Thoracic aorta (tissue), 2 donors: Measurements from ENCODE around the gene RHOC. TPM values are rescaled to one million over a fixed set of nuclear protein-coding genes. Genes with fewer than 3 reads are reported as not detected.

Source experiments
- ATAC-seq: fragments of 150-250 bp; one replicate; pipeline ENCODE4 v1.8.0; 2017; ENCODE audit warnings: low read depth; ENCODE audit not compliant: insufficient number of reproducible peaks, low FRiP score
- DNase-seq: peaks from one replicate; pipeline ENCODE4 v3.0.0-alpha.2; 2020; ENCODE audit warnings: low spot score
- H3K27ac ChIP-seq, 2 donors: fragments of 200-600 bp; sonication (generic); 1 replicate in 1 of 2; 2 replicates in 1 of 2; pipeline ENCODE4 v1.5.1; 2016; ENCODE audit warnings: mild to moderate bottlenecking in 2 of 2, moderate library complexity in 2 of 2
- H3K27me3 ChIP-seq: fragments of 200-600 bp; sonication (generic); replicated peaks from 2 replicates; pipeline ENCODE4 v1.6.0; 2016; ENCODE audit warnings: mild to moderate bottlenecking; ENCODE audit not compliant: insufficient read depth
- H3K36me3 ChIP-seq: fragments of 200-600 bp; sonication (generic); one replicate; pipeline ENCODE4 v1.5.1; 2016
- H3K4me1 ChIP-seq, 2 donors: fragments of 200-600 bp; sonication (generic); 1 replicate in 1 of 2; 2 replicates in 1 of 2; pipeline versions ENCODE4 v1.5.1 to v1.6.0; 2016; ENCODE audit warnings: low read depth in 2 of 2, mild to moderate bottlenecking in 1 of 2; ENCODE audit not compliant: control insufficient read depth in 1 of 2
- H3K4me3 ChIP-seq: fragments of 200-600 bp; sonication (generic); 2 replicates; pipeline ENCODE4 v1.5.1; 2016; ENCODE audit warnings: mild to moderate bottlenecking
- H3K9me3 ChIP-seq: fragments of 200-600 bp; sonication (generic); 2 replicates; pipeline ENCODE4 v1.5.1; 2016
- CTCF ChIP-seq: fragments of 200-600 bp; sonication (generic); IDR thresholded peaks from one replicate; pipeline ENCODE4 v1.5.1; 2019; ENCODE audit warnings: antibody characterized with exemption
- total RNA-seq, 2 donors: library from RNA; depleted of rRNA; stranded (reverse); fragments of >200 nt; gene quantifications; one replicate each; pipeline versions ENCODE4 v1.1.0 to v1.2.3, GENCODE V29; 2016

Gene RHOC
- total RNA-seq, 2 donors from 2014 or later, result 297 to 378 TPM

- DNase-seq (no peak), ATAC-seq (no peak)
- TF ChIP-seq CTCF, result no peak
- Histone ChIP-seq H3K36me3 (peaks cover 17% of the 10 kb centered on the region), H3K27ac (peak overlapping the region; percentile 79 to 99), H3K9me3 (no peaks in the 10 kb centered on the region), H3K4me1 (peaks cover 20 to 76% of the 10 kb centered on the region in 2 donors), H3K27me3 (no peaks in the 10 kb centered on the region), H3K4me3 (no peak overlapping the region)
Measured at GRCh38 chr1:112703706-112704105, 3.2 kb downstream of the RHOC start.

GRCh38 chr1:112702420-112703261, 4.3 kb downstream of the RHOC start:
- no peaks in the 10 kb centered on the region for H3K9me3 ChIP-seq
- ATAC-seq (no peak), DNase-seq (no peak)
- no peaks in the 10 kb centered on the region for H3K27me3 ChIP-seq
- peaks cover 20 to 71% of the 10 kb centered on the region in 2 donors for H3K4me1 ChIP-seq
- peak overlapping the region; percentile 72 to 87 for H3K27ac ChIP-seq
- peaks cover 26% of the 10 kb centered on the region for H3K36me3 ChIP-seq
- TF ChIP-seq CTCF, result no peak
- no peak overlapping the region for H3K4me3 ChIP-seq

DNA sequence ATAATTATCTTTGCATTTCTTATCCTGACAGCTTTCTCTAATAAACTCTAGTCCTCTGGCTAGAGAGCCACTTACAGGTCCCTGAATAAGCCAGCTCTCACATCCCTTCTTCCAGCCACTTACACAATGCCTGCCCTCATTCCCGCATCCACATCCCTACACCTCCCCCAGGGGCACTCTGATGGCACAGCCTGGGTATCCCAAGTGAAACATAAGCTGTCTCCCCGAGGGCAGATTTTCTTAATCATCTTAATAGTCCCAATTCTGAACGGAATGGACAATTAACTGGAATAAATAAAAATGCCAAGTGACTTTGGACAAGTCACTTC, 4.9 kb downstream of the RHOC start:
- H3K4me1 ChIP-seq, result peaks cover 20 to 67% of the 10 kb centered on the region in 2 donors
- no peaks in the 10 kb centered on the region for H3K9me3 ChIP-seq
- H3K27ac ChIP-seq, result peak overlapping the region; percentile 72 to 87

GRCh38 chr1:112701227-112702066, 5.5 kb downstream of the RHOC start:
- H3K36me3 ChIP-seq, result peaks cover 30% of the 10 kb centered on the region
- H3K27ac ChIP-seq, result peak overlapping the region; percentile 72 to 87
- peaks cover 20 to 67% of the 10 kb centered on the region in 2 donors for H3K4me1 ChIP-seq
- no peak for TF ChIP-seq CTCF
- no peaks in the 10 kb centered on the region for H3K27me3 ChIP-seq
- peak overlapping the region; percentile 32 for H3K4me3 ChIP-seq
- ATAC-seq (no peak), DNase-seq (no peak)
- no peaks in the 10 kb centered on the region for H3K9me3 ChIP-seq

More for the DNA sequence above, 4.9 kb downstream of the RHOC start:
- H3K4me3 ChIP-seq, result no peak overlapping the region
- H3K27me3 ChIP-seq, result no peaks in the 10 kb centered on the region
- no peak for TF ChIP-seq CTCF
- H3K36me3 ChIP-seq, result peaks cover 26% of the 10 kb centered on the region
- ATAC-seq (no peak), DNase-seq (no peak)
